ENCODE measurements around the gene NELL2. TPM values are rescaled to one million over a fixed set of nuclear protein-coding genes. Genes with fewer than 3 reads are reported as not detected.

The NELL2 gene
- total RNA-seq, 4 donors from 2014 or later, result 1.1 to 22.9 (median 15.6) TPM

DNA sequence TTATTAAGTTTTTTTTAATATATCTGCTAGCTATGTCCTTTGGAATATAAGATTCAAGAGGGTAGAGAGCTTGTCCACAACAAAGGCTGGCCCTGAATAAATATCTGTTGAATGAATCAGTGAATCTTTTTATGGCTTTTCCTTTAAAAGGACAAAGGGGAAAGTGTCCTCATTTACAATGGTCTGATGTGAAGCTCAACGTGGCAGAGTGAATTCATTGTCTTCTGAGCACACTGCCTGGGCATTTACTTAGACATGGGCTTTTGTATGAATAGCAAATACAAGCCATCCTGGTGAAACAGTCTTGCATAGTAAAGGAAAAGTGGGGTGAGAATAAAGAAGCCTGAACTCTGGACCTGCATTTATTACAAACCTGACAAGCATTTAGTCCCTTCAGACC, 201.2 kb downstream of the NELL2 start:
- DNase-seq (ENCODE audit: low spot score), result no peak
- ATAC-seq (ENCODE audit: low FRiP score), result no peak
- TF ChIP-seq, protein P1, sequence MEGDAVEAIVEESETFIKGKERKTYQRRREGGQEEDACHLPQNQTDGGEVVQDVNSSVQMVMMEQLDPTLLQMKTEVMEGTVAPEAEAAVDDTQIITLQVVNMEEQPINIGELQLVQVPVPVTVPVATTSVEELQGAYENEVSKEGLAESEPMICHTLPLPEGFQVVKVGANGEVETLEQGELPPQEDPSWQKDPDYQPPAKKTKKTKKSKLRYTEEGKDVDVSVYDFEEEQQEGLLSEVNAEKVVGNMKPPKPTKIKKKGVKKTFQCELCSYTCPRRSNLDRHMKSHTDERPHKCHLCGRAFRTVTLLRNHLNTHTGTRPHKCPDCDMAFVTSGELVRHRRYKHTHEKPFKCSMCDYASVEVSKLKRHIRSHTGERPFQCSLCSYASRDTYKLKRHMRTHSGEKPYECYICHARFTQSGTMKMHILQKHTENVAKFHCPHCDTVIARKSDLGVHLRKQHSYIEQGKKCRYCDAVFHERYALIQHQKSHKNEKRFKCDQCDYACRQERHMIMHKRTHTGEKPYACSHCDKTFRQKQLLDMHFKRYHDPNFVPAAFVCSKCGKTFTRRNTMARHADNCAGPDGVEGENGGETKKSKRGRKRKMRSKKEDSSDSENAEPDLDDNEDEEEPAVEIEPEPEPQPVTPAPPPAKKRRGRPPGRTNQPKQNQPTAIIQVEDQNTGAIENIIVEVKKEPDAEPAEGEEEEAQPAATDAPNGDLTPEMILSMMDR (IDR thresholded peaks at IDR 0.05), result no peak

DNA sequence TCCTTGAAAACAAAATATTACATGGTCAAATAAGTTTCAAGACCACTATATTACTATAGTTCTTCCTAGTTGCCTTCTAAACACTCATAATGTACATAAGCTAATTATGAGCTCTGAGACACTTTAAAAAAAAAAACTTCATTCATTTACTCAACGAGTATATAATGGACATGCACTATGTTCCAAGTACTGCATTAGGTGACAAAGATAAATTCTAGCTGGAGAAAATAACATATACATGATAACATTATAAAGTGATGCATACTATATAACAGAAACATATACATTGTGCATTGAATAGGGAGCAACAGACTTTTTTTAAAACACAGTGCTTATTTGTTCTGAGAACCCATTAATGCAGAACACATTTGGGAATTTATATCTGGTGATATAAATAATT, 202.3 kb downstream of the NELL2 start:
- no peak for DNase-seq (ENCODE audit: low spot score)
- ATAC-seq (ENCODE audit: low FRiP score), result no peak
- TF ChIP-seq, protein P1 (IDR thresholded peaks at IDR 0.05), result no peak

DNA sequence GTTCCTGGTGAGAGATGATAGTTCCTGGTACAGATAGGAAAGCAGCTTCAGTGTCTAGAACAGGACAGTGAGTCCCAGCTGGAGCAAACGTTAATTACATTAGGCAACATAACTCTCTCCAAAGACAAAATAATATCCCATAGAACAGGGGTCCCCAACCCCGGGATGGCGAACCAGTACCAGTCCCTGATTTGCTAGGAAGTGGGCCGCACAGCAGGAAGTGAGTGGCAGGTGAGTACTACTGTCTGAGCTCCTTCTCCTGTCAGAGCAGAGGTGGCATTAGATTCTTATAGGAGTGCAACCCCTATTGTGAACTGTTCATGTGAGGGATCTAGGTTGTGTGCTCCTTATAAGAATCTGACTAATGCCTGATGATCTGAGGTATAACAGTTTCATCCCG, 204.1 kb downstream of the NELL2 start:
- ATAC-seq (ENCODE audit: low FRiP score) (no peak), DNase-seq (ENCODE audit: low spot score) (no peak)
- TF ChIP-seq, protein P1 (IDR thresholded peaks at IDR 0.05), result no peak

DNA sequence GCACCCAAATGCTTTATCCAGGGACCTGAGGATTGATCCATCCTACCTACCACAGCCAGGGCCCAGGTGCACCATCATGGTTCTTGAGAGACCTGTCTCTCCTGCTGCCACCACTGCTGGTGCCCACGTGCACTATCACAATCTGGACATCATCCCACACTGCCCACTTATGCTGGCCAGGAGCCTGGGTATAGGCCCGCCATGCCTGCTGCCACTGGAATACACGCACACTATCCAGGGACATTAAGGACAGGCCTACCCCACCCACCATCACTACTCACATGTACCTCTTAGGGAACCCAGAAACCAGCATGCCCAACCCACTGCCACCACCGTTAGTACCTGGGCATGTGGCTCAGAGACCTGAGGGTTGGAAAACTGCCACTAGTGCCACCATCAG, 207.7 kb downstream of the NELL2 start:
- DNase-seq (ENCODE audit: low spot score) (no peak), ATAC-seq (ENCODE audit: low FRiP score) (no peak)
- TF ChIP-seq, protein P1 (IDR thresholded peaks at IDR 0.05), result no peak

DNA sequence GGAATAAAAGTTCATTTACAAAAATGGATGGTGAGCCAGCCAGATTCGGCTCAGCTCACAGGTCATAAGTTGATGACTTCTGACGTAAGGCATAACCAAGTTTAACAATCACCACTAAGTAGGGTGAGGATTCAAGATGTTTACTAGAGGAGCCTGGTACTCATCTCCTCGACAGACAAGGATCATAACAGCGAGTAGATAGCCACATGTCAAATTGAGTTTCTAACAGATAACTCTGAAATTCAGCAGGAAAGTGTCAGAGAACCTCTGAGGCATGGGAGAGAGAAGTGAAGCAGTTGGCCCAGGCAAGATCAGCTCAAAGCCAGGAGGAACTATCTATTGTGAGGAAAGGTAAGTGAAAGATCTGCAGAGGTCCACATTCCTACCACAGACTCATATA, 208.7 kb downstream of the NELL2 start:
- TF ChIP-seq, protein P1 (IDR thresholded peaks at IDR 0.05), result no peak
- ATAC-seq (ENCODE audit: low FRiP score), result no peak
- no peak for DNase-seq (ENCODE audit: low spot score)

DNA sequence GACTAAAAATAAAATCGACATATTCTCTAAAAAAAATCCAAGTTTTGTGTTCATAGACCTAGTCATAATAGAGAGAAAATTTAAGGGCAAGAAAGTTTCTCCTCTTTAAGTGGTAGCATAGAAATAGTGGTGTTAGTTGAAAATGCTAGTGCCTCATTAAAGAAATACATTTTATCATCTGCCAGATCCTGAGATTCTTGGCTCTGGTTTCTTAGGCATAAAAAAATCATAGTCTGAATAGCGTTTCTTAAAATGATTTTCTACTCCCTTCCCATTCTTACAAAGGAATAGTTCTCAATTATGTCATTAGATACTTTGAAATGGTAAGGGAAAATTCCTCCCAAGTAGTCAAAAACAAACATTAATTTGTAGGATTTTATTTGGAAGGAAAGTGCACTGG, 212.8 kb downstream of the NELL2 start:
- no peak for ATAC-seq (ENCODE audit: low FRiP score)
- TF ChIP-seq, protein P1 (IDR thresholded peaks at IDR 0.05), result no peak
- no peak for DNase-seq (ENCODE audit: low spot score)

DNA sequence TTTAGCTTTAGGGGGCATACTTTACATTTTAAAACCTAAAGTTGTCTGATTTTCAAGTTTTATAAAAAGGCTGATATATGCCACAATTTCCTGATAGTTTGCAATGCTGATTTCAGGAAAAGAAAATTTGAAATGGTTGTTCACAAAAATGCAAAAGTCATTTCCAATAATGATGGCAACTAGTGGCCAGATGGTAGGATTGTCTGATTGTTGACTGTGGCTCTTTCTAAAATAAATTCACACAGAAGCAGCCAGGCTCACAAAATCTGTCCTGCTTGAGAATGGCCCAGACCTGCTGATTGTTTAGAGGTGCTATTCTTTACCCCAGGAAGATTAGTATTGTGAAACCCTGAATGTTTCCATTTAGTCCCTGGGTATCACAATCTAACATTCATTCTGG, 220.3 kb downstream of the NELL2 start:
- TF ChIP-seq, protein P1 (IDR thresholded peaks at IDR 0.05), result no peak
- DNase-seq (ENCODE audit: low spot score) (no peak), ATAC-seq (ENCODE audit: low FRiP score) (no peak)

Measured in omental fat pad (tissue), 4 donors.